Colonic mucosa (tissue), 4 donors: ENCODE measurements around the gene PDZK1IP1. TPM values are rescaled to one million over a fixed set of nuclear protein-coding genes. Genes with fewer than 3 reads are reported as not detected.

Source experiments
- DNase-seq: peaks from one replicate; pipeline ENCODE4 v3.0.0-alpha.2; 2020
- H3K27ac ChIP-seq: fragments of 200-600 bp; one replicate; pipeline ENCODE4 v1.8.0; 2021
- H3K27me3 ChIP-seq: fragments of 200-600 bp; one replicate; pipeline ENCODE4 v1.8.0; 2021
- H3K36me3 ChIP-seq: fragments of 200-600 bp; one replicate; pipeline ENCODE4 v1.8.0; 2021
- H3K4me1 ChIP-seq: fragments of 200-600 bp; one replicate; pipeline ENCODE4 v1.8.0; 2021; ENCODE audit warnings: mild to moderate bottlenecking
- H3K4me3 ChIP-seq: fragments of 200-600 bp; one replicate; pipeline ENCODE4 v1.8.0; 2021
- H3K9ac ChIP-seq, 2 donors: one replicate each; pipeline ENCODE4 v1.7.0; 2013; ENCODE audit warnings: control low read depth in 2 of 2, low read depth in 2 of 2, low read length in 2 of 2
- H3K9me3 ChIP-seq: fragments of 200-600 bp; one replicate; pipeline ENCODE4 v1.8.0; 2021
- intact Hi-C: fragments of 100-400 bp; cut with DNase I; formaldehyde crosslinking; loops from one replicate; pipeline ENCODE4 v1.14.1; 2022
- total RNA-seq, 2 donors: library from RNA; stranded (reverse); fragmentation: NEBNext Ultra II Directional in 1 of 2; extraction: Animal tissue kit (Norgen Biotek cat#: 25700) in 1 of 2; gene quantifications; one replicate each; pipeline ENCODE4 v1.2.1, GENCODE V29; 2021
- TF ChIP-seq, protein P1 (sequence below): fragments of 200-600 bp; IDR thresholded peaks from one replicate; pipeline ENCODE4 v1.8.0; 2022; ENCODE audit warnings: antibody characterized with exemption, mild to moderate bottlenecking
- donor health status: healthy.
- donor health status: DM: no; HTN: no; CAD: no.
- donor health status: DM: no; HTN: no; CAD: no.

Gene PDZK1IP1
- total RNA-seq, 2 donors from 2014 or later: 40.6 to 85.2 TPM

DNA sequence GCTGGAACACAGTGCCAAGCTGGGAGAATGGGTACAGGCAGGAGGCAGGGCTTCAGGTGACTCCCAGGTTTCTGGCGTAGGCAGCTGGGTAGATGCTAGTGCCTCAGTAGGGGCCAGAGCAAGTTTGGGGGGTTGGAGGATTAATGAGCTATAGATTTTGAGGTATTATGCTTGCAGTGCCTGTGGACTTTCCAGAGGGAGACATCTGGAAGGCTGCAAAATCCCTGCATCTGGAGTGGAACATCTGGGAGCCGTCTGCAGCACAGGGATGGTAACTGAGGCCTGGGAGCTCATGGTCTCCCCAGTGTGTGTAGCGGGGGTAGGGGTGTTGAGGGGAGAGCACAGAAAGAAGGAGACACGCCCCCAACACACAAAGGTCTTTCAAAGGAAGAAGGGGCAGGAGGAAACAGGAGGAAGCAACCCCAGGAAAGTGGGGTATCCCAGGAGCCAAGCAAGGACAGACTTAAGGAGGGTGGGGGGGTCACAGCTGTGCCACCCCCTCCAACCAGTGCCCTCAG is 2.2 kb upstream of the PDZK1IP1 start:
- H3K27ac ChIP-seq: peak overlapping the region; percentile 73
- intact Hi-C loops: loop anchor here (5.0 to 10.0 kb wide), 2 partner anchors 140 to 523 kb away; partner anchors contain the start of gene CMPK1
- peak; percentile 64 for DNase-seq
- no peaks in the 10 kb centered on the region for H3K36me3 ChIP-seq
- no peaks in the 10 kb centered on the region for H3K27me3 ChIP-seq
- no peak overlapping the region for H3K4me3 ChIP-seq
- TF ChIP-seq, protein P1, sequence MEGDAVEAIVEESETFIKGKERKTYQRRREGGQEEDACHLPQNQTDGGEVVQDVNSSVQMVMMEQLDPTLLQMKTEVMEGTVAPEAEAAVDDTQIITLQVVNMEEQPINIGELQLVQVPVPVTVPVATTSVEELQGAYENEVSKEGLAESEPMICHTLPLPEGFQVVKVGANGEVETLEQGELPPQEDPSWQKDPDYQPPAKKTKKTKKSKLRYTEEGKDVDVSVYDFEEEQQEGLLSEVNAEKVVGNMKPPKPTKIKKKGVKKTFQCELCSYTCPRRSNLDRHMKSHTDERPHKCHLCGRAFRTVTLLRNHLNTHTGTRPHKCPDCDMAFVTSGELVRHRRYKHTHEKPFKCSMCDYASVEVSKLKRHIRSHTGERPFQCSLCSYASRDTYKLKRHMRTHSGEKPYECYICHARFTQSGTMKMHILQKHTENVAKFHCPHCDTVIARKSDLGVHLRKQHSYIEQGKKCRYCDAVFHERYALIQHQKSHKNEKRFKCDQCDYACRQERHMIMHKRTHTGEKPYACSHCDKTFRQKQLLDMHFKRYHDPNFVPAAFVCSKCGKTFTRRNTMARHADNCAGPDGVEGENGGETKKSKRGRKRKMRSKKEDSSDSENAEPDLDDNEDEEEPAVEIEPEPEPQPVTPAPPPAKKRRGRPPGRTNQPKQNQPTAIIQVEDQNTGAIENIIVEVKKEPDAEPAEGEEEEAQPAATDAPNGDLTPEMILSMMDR: no peak
- peaks cover 23% of the 10 kb centered on the region for H3K4me1 ChIP-seq
- peak overlapping the region in 1 of 2 donors; percentile 13 for H3K9ac ChIP-seq
- no peaks in the 10 kb centered on the region for H3K9me3 ChIP-seq

GRCh38 chr1:47190857-47191256 is 1.0 kb upstream of the PDZK1IP1 start:
- DNase-seq: no peak
- Histone ChIP-seq H3K9me3 (no peaks in the 10 kb centered on the region), H3K27me3 (no peaks in the 10 kb centered on the region), H3K9ac (peak overlapping the region in 1 of 2 donors; percentile 77), H3K4me3 (no peak overlapping the region), H3K27ac (peak overlapping the region; percentile 78), H3K4me1 (peaks cover 23% of the 10 kb centered on the region), H3K36me3 (no peaks in the 10 kb centered on the region)
- intact Hi-C loops: loop anchor here (5.0 to 10.0 kb wide), 2 partner anchors 141 to 524 kb away; partner anchors contain the start of gene CMPK1
- TF ChIP-seq, protein P1: no peak

GRCh38 chr1:47190509-47190855 is 646 bp upstream of the PDZK1IP1 start:
- peak overlapping the region in 1 of 2 donors; percentile 77 for H3K9ac ChIP-seq
- TF ChIP-seq, protein P1: no peak
- H3K4me3 ChIP-seq: no peak overlapping the region
- intact Hi-C loops: loop anchor here (5.0 to 10.0 kb wide), 2 partner anchors 142 to 524 kb away; partner anchors contain the start of gene CMPK1
- H3K4me1 ChIP-seq: peaks cover 23% of the 10 kb centered on the region
- H3K27me3 ChIP-seq: no peaks in the 10 kb centered on the region
- no peak for DNase-seq
- peak overlapping the region; percentile 78 for H3K27ac ChIP-seq
- H3K36me3 ChIP-seq: no peaks in the 10 kb centered on the region
- no peaks in the 10 kb centered on the region for H3K9me3 ChIP-seq

DNA sequence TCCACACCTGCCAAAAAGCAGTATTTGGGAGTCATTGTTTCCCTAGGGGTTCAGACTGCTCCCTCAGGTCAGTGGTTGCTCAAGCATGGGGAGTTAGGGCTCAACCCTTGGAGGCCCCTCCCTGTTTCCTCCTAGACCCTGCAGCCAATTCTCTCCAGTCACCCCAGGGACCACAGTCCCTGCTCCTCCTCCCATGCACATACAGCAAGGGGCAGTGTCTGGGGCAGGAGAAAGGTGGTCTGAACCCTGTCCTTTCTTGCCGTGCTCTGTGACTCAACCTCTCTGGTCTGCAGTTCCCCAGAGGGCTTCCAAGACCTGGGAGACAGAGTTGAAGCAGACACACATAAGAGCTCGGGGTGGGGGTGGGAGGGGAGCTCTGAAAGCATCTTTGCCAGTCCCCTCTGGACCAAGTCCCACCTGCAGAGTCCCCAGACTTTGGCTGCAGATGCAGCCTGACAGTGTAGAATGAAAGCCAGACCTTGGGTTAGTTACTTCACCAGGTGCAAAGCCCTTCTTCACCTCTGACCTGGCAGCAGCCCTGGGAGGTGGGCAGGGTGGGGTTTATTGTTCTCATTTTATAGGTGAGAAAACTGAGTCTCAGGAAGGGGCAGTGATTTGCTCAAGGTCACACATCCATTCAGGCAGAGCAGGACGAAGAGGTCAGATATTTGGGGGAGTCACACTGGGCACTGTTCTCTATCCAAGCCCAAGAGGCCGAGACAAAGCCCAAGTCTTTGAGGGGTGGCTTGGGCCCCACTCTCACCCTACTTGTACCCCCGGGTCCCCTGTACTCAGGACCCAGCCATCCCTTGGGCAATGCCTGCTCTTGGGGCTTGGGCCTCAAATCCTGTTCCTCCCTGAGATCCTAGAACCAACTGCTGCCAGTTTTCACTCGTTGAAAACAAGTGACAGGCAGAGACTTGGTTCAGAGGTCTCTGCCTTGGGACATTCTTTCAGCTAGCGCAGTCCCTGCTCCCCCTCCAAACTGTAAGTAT is 748 bp downstream of the PDZK1IP1 start:
- peaks cover 23% of the 10 kb centered on the region for H3K4me1 ChIP-seq
- H3K36me3 ChIP-seq: no peaks in the 10 kb centered on the region
- TF ChIP-seq, protein P1: no peak
- peak overlapping the region; percentile 13 for H3K4me3 ChIP-seq
- intact Hi-C loops: loop anchor here (10.0 kb wide), 1 partner anchor 236 kb away; no protein-coding TSS in a partner anchor
- DNase-seq: peak; percentile 23
- peak overlapping the region; percentile 78 for H3K27ac ChIP-seq
- H3K27me3 ChIP-seq: no peaks in the 10 kb centered on the region
- H3K9me3 ChIP-seq: no peaks in the 10 kb centered on the region
- peak overlapping the region in 1 of 2 donors; percentile 77 for H3K9ac ChIP-seq

GRCh38 chr1:47187926-47188250 is 1.9 kb downstream of the PDZK1IP1 start:
- Histone ChIP-seq H3K27me3 (no peaks in the 10 kb centered on the region), H3K27ac (no peak overlapping the region), H3K36me3 (no peaks in the 10 kb centered on the region), H3K9ac (peak overlapping the region in 1 of 2 donors; percentile 47), H3K4me1 (peaks cover 23% of the 10 kb centered on the region), H3K4me3 (no peak overlapping the region), H3K9me3 (no peaks in the 10 kb centered on the region)
- intact Hi-C loops: loop anchor here (10.0 kb wide), 1 partner anchor 237 kb away; no protein-coding TSS in a partner anchor
- no peak for DNase-seq
- TF ChIP-seq, protein P1: no peak
